ENCODE results near the gene CEACAM7. TPM values are rescaled to one million over a fixed set of nuclear protein-coding genes. Genes with fewer than 3 reads are reported as not detected.
"Not testable (repeated sequence)": the region's sequence is repeated elsewhere in the genome, so short reads cannot be mapped to it uniquely, and the experiment has no call there.

CEACAM7 gene
- total and polyA plus RNA-seq, 12 donors, result 0.07 to 0.40 (median 0.18) TPM; not detected in 8

GRCh38 chr19:41668315-41668714 is 19.8 kb downstream of the CEACAM7 start:
- Histone ChIP-seq H3K36me3 (replicated peaks in 1 of 2) (no peaks in the 10 kb centered on the region), H3K9me3 (replicated peaks in 1 of 3) (peaks cover 0 to 10% (median 0%) of the 10 kb centered on the region in 3 donors), H3K4me1 (replicated peaks in 1 of 2) (no peaks in the 10 kb centered on the region), H3K27me3 (peaks cover 4% of the 10 kb centered on the region), H3K4me3 (no peak overlapping the region), H3K27ac (no peak overlapping the region)
- no peak for TF ChIP-seq CTCF (IDR thresholded peaks at IDR 0.05)
- TF ChIP-seq POLR2A (IDR thresholded peaks at IDR 0.05), result no peak
- 56 to 77% (median 64%) methylated on average over 1 of the region's 1 CpG for WGBS, 4 donors
- intact Hi-C loops (cut with DNase I), result no loop called here
- DNase-seq, result no peak

- TF ChIP-seq CTCF (IDR thresholded peaks at IDR 0.05) (no peak), POLR2A (IDR thresholded peaks at IDR 0.05) (no peak)
- no peak for DNase-seq
- no peak overlapping the region for H3K4me3 ChIP-seq
- H3K27ac ChIP-seq, result no peak overlapping the region
- intact Hi-C loops (cut with DNase I), result no loop called here
- peaks cover 0 to 10% (median 0%) of the 10 kb centered on the region in 3 donors for H3K9me3 ChIP-seq (replicated peaks in 1 of 3)
- no peaks in the 10 kb centered on the region for H3K4me1 ChIP-seq (replicated peaks in 1 of 2)
- WGBS, 4 donors, result 65 to 77% (median 73%) methylated on average over 2 of the region's 2 CpGs
- H3K27me3 ChIP-seq, result peaks cover 4% of the 10 kb centered on the region
- H3K36me3 ChIP-seq (replicated peaks in 1 of 2), result no peaks in the 10 kb centered on the region
Measured at GRCh38 chr19:41666075-41666474, 22.0 kb downstream of the CEACAM7 start.

- 32 to 67% (median 49%) methylated on average over 1 to 2 of the region's 2 CpGs for WGBS, 4 donors
- Histone ChIP-seq H3K27ac (no peak overlapping the region), H3K36me3 (replicated peaks in 1 of 2) (no peaks in the 10 kb centered on the region), H3K9me3 (replicated peaks in 1 of 3) (no peaks in the 10 kb centered on the region), H3K4me3 (no peak overlapping the region), H3K4me1 (replicated peaks in 1 of 2) (no peaks in the 10 kb centered on the region), H3K27me3 (no peaks in the 10 kb centered on the region)
- DNase-seq, result no peak
- intact Hi-C loops (cut with DNase I), result no loop called here
- no peak for TF ChIP-seq CTCF (IDR thresholded peaks at IDR 0.05)
- TF ChIP-seq POLR2A (IDR thresholded peaks at IDR 0.05), result no peak
Measured at GRCh38 chr19:41657157-41657556, 30.9 kb downstream of the CEACAM7 start.

GRCh38 chr19:41656756-41657155 is 31.3 kb downstream of the CEACAM7 start:
- intact Hi-C loops (cut with DNase I); H3K27me3 ChIP-seq; H3K9me3 ChIP-seq (replicated peaks in 1 of 3); H3K4me3 ChIP-seq; H3K27ac ChIP-seq; DNase-seq; H3K4me1 ChIP-seq (replicated peaks in 1 of 2); H3K36me3 ChIP-seq (replicated peaks in 1 of 2): not testable (repeated sequence)
- WGBS, 4 donors, result 19 to 53% (median 51%) methylated on average over 2 of the region's 2 CpGs

- H3K4me3 ChIP-seq, result no peak overlapping the region
- TF ChIP-seq POLR2A (IDR thresholded peaks at IDR 0.05) (no peak), CTCF (IDR thresholded peaks at IDR 0.05) (no peak)
- 58 to 63% (median 60%) methylated on average over 5 of the region's 5 CpGs for WGBS, 4 donors
- no peak overlapping the region for H3K27ac ChIP-seq
- intact Hi-C loops (cut with DNase I), result no loop called here
- H3K9me3 ChIP-seq (replicated peaks in 1 of 3), result no peaks in the 10 kb centered on the region
- H3K27me3 ChIP-seq, result peaks cover 18% of the 10 kb centered on the region
- DNase-seq, result no peak
- H3K36me3 ChIP-seq (replicated peaks in 1 of 2), result no peaks in the 10 kb centered on the region
- no peaks in the 10 kb centered on the region for H3K4me1 ChIP-seq (replicated peaks in 1 of 2)
Measured at GRCh38 chr19:41652250-41652649, 35.8 kb downstream of the CEACAM7 start.
